ENCODE measurements around the gene SHISA9.

The SHISA9 gene

GRCh38 chr16:13186813-13187212 is 285.4 kb downstream of the SHISA9 start:
- no peak overlapping the region for H3K4me3 ChIP-seq (ENCODE audit: low read depth, low read length)
- DNase-seq (ENCODE audit: low read depth), result no peak
- TF ChIP-seq, protein P1, sequence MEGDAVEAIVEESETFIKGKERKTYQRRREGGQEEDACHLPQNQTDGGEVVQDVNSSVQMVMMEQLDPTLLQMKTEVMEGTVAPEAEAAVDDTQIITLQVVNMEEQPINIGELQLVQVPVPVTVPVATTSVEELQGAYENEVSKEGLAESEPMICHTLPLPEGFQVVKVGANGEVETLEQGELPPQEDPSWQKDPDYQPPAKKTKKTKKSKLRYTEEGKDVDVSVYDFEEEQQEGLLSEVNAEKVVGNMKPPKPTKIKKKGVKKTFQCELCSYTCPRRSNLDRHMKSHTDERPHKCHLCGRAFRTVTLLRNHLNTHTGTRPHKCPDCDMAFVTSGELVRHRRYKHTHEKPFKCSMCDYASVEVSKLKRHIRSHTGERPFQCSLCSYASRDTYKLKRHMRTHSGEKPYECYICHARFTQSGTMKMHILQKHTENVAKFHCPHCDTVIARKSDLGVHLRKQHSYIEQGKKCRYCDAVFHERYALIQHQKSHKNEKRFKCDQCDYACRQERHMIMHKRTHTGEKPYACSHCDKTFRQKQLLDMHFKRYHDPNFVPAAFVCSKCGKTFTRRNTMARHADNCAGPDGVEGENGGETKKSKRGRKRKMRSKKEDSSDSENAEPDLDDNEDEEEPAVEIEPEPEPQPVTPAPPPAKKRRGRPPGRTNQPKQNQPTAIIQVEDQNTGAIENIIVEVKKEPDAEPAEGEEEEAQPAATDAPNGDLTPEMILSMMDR (IDR thresholded peaks at IDR 0.05; ENCODE audit: control insufficient read depth, extremely low read depth, insufficient read depth), result no peak

DNA sequence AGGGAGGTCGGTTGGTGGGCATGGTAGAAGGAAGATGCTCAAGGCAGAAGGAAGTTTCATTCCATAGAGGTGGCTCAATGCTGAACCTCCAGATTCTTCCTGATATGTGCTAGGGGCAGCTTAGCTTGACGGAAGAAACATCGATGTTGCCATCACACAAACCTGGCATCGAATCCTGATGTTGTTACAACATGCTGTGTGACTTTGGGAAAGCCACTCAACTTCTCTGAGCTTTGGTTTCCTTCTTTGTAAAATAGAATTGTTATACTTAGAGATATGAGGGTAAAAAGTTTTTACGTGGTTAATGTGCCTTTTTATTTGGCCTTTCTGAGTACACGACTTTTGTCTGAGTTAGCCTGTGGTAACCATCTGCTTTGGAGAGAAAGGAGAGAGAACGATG is 287.9 kb downstream of the SHISA9 start:
- DNase-seq (ENCODE audit: low read depth), result no peak
- no peak overlapping the region for H3K4me3 ChIP-seq (ENCODE audit: low read depth, low read length)
- TF ChIP-seq, protein P1 (IDR thresholded peaks at IDR 0.05; ENCODE audit: control insufficient read depth, extremely low read depth, insufficient read depth), result no peak

DNA sequence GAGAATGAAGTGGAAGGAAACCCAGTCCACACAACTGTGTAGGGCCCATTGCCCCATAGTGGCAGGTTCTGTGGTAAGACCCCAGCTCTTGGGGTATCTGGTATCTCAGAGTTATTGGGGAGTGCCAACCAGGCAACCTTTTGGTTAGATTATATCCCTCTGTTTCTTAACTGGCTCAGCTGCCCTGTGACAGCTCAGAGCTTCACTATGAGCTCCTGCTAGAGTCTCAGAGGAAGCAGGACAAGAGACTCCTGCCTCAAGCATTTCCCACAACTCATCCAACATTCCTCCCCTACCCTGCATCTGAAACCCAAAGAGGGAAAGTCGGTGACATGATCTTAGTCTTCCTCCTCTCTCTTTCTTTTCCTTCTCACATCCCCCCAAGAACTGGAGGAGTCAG is 292.3 kb downstream of the SHISA9 start:
- no peak for DNase-seq (ENCODE audit: low read depth)
- TF ChIP-seq, protein P1 (IDR thresholded peaks at IDR 0.05; ENCODE audit: control insufficient read depth, extremely low read depth, insufficient read depth), result no peak
- H3K4me3 ChIP-seq (ENCODE audit: low read depth, low read length), result no peak overlapping the region

DNA sequence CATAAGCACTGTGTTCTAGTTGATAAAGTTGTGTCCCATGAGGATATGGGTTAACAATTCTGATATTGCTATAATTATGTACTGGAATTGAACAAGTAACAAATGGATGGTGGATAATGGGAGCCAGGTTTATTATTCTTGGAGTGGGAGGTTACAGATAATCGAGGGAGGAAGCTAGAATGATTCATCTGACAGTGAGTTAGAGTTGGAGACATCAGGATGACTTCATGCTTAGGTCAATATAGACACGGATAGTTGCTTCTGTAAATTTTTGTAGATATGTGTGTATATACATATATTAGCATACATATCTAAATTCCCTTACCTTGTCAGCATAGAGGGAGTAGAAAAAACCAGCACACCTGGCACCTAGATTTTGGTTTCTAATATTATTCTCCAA is 293.4 kb downstream of the SHISA9 start:
- H3K4me3 ChIP-seq (ENCODE audit: low read depth, low read length), result no peak overlapping the region
- no peak for DNase-seq (ENCODE audit: low read depth)
- TF ChIP-seq, protein P1 (IDR thresholded peaks at IDR 0.05; ENCODE audit: control insufficient read depth, extremely low read depth, insufficient read depth), result no peak

- no peak overlapping the region for H3K4me3 ChIP-seq (ENCODE audit: low read depth, low read length)
- TF ChIP-seq, protein P1 (IDR thresholded peaks at IDR 0.05; ENCODE audit: control insufficient read depth, extremely low read depth, insufficient read depth), result no peak
- no peak for DNase-seq (ENCODE audit: low read depth)
Observed at GRCh38 chr16:13203725-13204124, 302.3 kb downstream of the SHISA9 start.

DNA sequence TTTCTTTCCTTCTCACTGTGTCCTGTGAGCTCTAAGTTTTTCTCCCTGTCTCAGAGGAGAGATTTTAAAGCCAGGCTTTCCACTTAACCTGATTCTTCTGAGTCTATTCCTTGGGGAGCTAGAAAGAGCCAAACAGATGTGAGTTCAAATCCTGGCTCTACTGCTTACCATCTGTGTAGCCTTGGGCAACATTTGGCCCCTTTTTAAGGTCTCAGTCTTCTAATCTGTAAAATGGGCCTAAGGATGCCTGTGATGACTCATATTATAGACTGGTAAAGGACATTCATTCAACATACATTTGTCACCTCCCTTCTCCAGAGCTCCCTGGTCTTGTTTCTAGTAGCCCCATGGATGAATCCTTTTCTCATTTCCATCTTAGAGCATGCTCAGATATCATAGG is 304.0 kb downstream of the SHISA9 start:
- DNase-seq (ENCODE audit: low read depth), result no peak
- TF ChIP-seq, protein P1 (IDR thresholded peaks at IDR 0.05; ENCODE audit: control insufficient read depth, extremely low read depth, insufficient read depth), result no peak
- H3K4me3 ChIP-seq (ENCODE audit: low read depth, low read length), result no peak overlapping the region

DNA sequence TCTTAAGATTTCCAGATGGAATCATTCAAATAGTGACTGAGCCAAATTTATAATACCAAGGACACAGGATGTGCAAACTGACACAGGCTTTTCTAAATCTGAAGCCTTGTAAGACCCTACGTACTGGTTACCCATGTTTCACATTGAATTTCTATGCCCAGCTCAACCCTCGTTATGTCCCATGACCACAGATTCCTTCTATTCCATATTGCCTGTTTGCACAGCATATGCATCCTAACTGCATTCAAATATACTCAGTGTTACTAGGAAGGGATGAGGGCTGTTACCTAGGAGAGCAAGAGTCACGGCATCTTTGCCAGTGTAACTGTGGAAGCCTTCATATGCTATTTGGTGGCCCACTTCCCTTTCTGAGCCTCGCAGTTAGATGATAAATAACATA is 305.2 kb downstream of the SHISA9 start:
- H3K4me3 ChIP-seq (ENCODE audit: low read depth, low read length), result no peak overlapping the region
- no peak for DNase-seq (ENCODE audit: low read depth)
- TF ChIP-seq, protein P1 (IDR thresholded peaks at IDR 0.05; ENCODE audit: control insufficient read depth, extremely low read depth, insufficient read depth), result no peak
